ENCODE measurements around the gene PLA2G2D. TPM values are rescaled to one million over a fixed set of nuclear protein-coding genes. Genes with fewer than 3 reads are reported as not detected.

Gene PLA2G2D
- total RNA-seq, 1 donor from 2014 or later: not detected

- Histone ChIP-seq H3K79me2 (ENCODE audit: low read depth) (no peaks in the 10 kb centered on the region), H4K20me1 (ENCODE audit: low read depth) (no peaks in the 10 kb centered on the region), H3K4me2 (no peak overlapping the region), H3K9ac (no peak overlapping the region), H3K4me1 (no peaks in the 10 kb centered on the region), H3K27me3 (no peaks in the 10 kb centered on the region), H3K27ac (no peak overlapping the region), H3K9me3 (ENCODE audit: low read depth) (no peaks in the 10 kb centered on the region), H3K36me3 (no peaks in the 10 kb centered on the region), H3K4me3 (no peak overlapping the region), H3F3A (ENCODE audit: low read depth) (no peaks in the 10 kb centered on the region), H2AFZ (replicated peaks) (no peak overlapping the region)
- no peak for TF ChIP-seq EZH2 (IDR thresholded peaks at IDR 0.05)
- TF ChIP-seq, protein P1, sequence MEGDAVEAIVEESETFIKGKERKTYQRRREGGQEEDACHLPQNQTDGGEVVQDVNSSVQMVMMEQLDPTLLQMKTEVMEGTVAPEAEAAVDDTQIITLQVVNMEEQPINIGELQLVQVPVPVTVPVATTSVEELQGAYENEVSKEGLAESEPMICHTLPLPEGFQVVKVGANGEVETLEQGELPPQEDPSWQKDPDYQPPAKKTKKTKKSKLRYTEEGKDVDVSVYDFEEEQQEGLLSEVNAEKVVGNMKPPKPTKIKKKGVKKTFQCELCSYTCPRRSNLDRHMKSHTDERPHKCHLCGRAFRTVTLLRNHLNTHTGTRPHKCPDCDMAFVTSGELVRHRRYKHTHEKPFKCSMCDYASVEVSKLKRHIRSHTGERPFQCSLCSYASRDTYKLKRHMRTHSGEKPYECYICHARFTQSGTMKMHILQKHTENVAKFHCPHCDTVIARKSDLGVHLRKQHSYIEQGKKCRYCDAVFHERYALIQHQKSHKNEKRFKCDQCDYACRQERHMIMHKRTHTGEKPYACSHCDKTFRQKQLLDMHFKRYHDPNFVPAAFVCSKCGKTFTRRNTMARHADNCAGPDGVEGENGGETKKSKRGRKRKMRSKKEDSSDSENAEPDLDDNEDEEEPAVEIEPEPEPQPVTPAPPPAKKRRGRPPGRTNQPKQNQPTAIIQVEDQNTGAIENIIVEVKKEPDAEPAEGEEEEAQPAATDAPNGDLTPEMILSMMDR (IDR thresholded peaks at IDR 0.05): no peak
- no peak for TF ChIP-seq EZH2phosphoT487 (IDR thresholded peaks at IDR 0.05)
- H3K4me3 Mint-ChIP-seq: no peak overlapping the region
- DNase-seq (ENCODE audit: low spot score): no peak
- no peak overlapping the region for H3K27ac Mint-ChIP-seq
- H3K27me3 Mint-ChIP-seq (ENCODE audit: insufficient read depth, low read depth): peaks cover 7% of the 10 kb centered on the region
- no peaks in the 10 kb centered on the region for H3K9me3 Mint-ChIP-seq
- H3K36me3 Mint-ChIP-seq: no peaks in the 10 kb centered on the region
- H3K4me1 Mint-ChIP-seq: no peaks in the 10 kb centered on the region
These were observed 49.0 kb downstream of the PLA2G2D start for GRCh38 chr1:20070357-20070756.

GRCh38 chr1:20069874-20070273, 49.5 kb downstream of the PLA2G2D start, which contains the start of gene PLA2G5:
Gene PLA2G5, plus strand, starts transcription at chr1:20070194. Its CDS starts 14,637 bp downstream, at chr1:20084831.
- Histone ChIP-seq H3K27me3 (no peaks in the 10 kb centered on the region), H4K20me1 (ENCODE audit: low read depth) (no peaks in the 10 kb centered on the region), H3K36me3 (no peaks in the 10 kb centered on the region), H3K79me2 (ENCODE audit: low read depth) (no peaks in the 10 kb centered on the region), H3K9ac (no peak within 1 kb of the TSS), H2AFZ (replicated peaks) (peak within 1 kb of the TSS; percentile 34), H3K4me3 (no peak within 1 kb of the TSS), H3F3A (ENCODE audit: low read depth) (no peaks in the 10 kb centered on the region), H3K27ac (no peak within 1 kb of the TSS), H3K4me1 (no peaks in the 10 kb centered on the region), H3K4me2 (no peak within 1 kb of the TSS), H3K9me3 (ENCODE audit: low read depth) (no peaks in the 10 kb centered on the region)
- H3K27me3 Mint-ChIP-seq (ENCODE audit: insufficient read depth, low read depth): peaks cover 7% of the 10 kb centered on the region
- no peaks in the 10 kb centered on the region for H3K9me3 Mint-ChIP-seq
- H3K27ac Mint-ChIP-seq: no peak within 1 kb of the TSS
- no peaks in the 10 kb centered on the region for H3K4me1 Mint-ChIP-seq
- peak; percentile 26 for DNase-seq (ENCODE audit: low spot score)
- H3K36me3 Mint-ChIP-seq: no peaks in the 10 kb centered on the region
- TF ChIP-seq EZH2 (IDR thresholded peaks at IDR 0.05): no peak
- TF ChIP-seq, protein P1 (IDR thresholded peaks at IDR 0.05): no peak
- TF ChIP-seq EZH2phosphoT487 (IDR thresholded peaks at IDR 0.05): no peak
- H3K4me3 Mint-ChIP-seq: no peak within 1 kb of the TSS

DNA sequence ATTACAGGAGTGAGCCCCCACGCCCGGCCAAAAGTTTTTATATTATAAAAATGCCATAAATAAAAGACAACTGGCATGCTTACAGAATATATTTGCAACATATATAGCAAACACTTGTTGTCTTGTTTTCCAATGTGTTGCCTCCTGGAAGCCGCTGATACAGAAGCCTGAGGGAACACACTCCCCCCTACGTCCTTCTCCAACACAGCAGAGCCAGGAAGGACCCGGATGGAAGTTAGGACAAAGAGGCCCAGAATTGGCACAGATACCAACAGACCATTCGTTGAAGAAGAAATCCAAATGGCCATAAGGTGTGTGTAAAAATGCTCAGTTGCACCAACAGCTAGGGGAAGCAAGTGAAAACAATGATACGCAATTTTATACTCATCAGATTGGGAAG, 50.6 kb downstream of the PLA2G2D start:
- Mint-ChIP-seq H3K36me3 (no peaks in the 10 kb centered on the region), H3K27me3 (ENCODE audit: insufficient read depth, low read depth) (peaks cover 7% of the 10 kb centered on the region), H3K4me3 (no peak overlapping the region), H3K27ac (no peak overlapping the region), H3K4me1 (no peaks in the 10 kb centered on the region), H3K9me3 (no peaks in the 10 kb centered on the region)
- Histone ChIP-seq H2AFZ (replicated peaks) (no peak overlapping the region), H3K27me3 (no peaks in the 10 kb centered on the region), H3K36me3 (no peaks in the 10 kb centered on the region), H3K9ac (no peak overlapping the region), H3K9me3 (ENCODE audit: low read depth) (no peaks in the 10 kb centered on the region), H3K27ac (no peak overlapping the region), H3K4me3 (no peak overlapping the region), H3K4me2 (no peak overlapping the region), H3K79me2 (ENCODE audit: low read depth) (no peaks in the 10 kb centered on the region), H3K4me1 (no peaks in the 10 kb centered on the region), H4K20me1 (ENCODE audit: low read depth) (no peaks in the 10 kb centered on the region), H3F3A (ENCODE audit: low read depth) (no peaks in the 10 kb centered on the region)
- DNase-seq (ENCODE audit: low spot score): no peak
- TF ChIP-seq EZH2 (IDR thresholded peaks at IDR 0.05) (no peak), EZH2phosphoT487 (IDR thresholded peaks at IDR 0.05) (no peak)
- TF ChIP-seq, protein P1 (IDR thresholded peaks at IDR 0.05): no peak
